Psoas muscle (tissue), 8 donors: ENCODE measurements around the gene SNCA. TPM values are rescaled to one million over a fixed set of nuclear protein-coding genes. Genes with fewer than 3 reads are reported as not detected.

ENCODE experiments used
- ATAC-seq, 4 donors: fragments of 200-7000 bp; cut with Tn5 transposase; one replicate each; pipeline ENCODE4 v1.9.1; 2020; ENCODE audit warnings: moderate library complexity in 3 of 4, mild to moderate bottlenecking in 2 of 4
- DNase-seq, 2 donors: peaks; one replicate each; pipeline ENCODE4 v3.0.0-alpha.2; 2020
- H3K27ac ChIP-seq: fragments of 200-600 bp; one replicate; pipeline ENCODE4 v1.8.0; 2022
- H3K27me3 ChIP-seq, 3 donors: fragments of 200-600 bp in 1 of 3; one replicate each; pipeline versions ENCODE4 v1.6.1 to v1.8.0; 2013 to 2022; ENCODE audit warnings: low read length in 2 of 3, mild to moderate bottlenecking in 2 of 3, moderate library complexity in 1 of 3; ENCODE audit not compliant: insufficient read depth in 3 of 3
- H3K36me3 ChIP-seq, 2 donors: fragments of 200-600 bp in 1 of 2; one replicate each; pipeline versions ENCODE4 v1.6.1 to v1.8.0; 2013 to 2022; ENCODE audit warnings: low read depth in 1 of 2, mild to moderate bottlenecking in 1 of 2, moderate library complexity in 1 of 2; ENCODE audit not compliant: insufficient read depth in 1 of 2
- H3K4me1 ChIP-seq: fragments of 200-600 bp; one replicate; pipeline ENCODE4 v1.8.0; 2022
- H3K4me3 ChIP-seq: fragments of 200-600 bp; one replicate; pipeline ENCODE4 v1.8.0; 2022; ENCODE audit warnings: mild to moderate bottlenecking
- H3K9me3 ChIP-seq: fragments of 200-600 bp; one replicate; pipeline ENCODE4 v1.8.0; 2022
- WGBS, 3 donors: extraction: QIAGEN DNeasy Blood & Tissue Kit; methylation state at CpG; one replicate each; pipeline versions ENCODE4 v1.1.6 to v1.1.7; 2013; 5-methylcytosine and 5-hydroxymethylcytosine counted together
- intact Hi-C, 2 donors: fragments of 100-400 bp; cut with DNase I; formaldehyde crosslinking; loops; one replicate each; pipeline versions ENCODE4 v1.11.0 to v1.14.2; 2022
- long read RNA-seq, 2 donors: library from polyadenylated mRNA; unstranded; transcript quantifications; one replicate each; pipeline ENCODE4 v2.0.0, GENCODE V29; 2021
- polyA plus RNA-seq, 3 donors: library from polyadenylated mRNA; stranded (reverse); fragments of 200-250 nt; gene quantifications; one replicate each; pipeline ENCODE4 v1.2.3, GENCODE V29; 2013
- total RNA-seq, 4 donors: library from RNA; stranded (reverse); fragmentation: NEBNext Ultra II Directional in 2 of 4; extraction: Animal tissue kit (Norgen Biotek cat#: 25700) in 2 of 4; gene quantifications; one replicate each; pipeline versions ENCODE4 v1.2.1 to v1.2.4, GENCODE V29; 2021 to 2023
- TF ChIP-seq, protein P1 (sequence below): fragments of 200-600 bp; IDR thresholded peaks from one replicate; pipeline ENCODE4 v1.8.0; 2022; ENCODE audit warnings: antibody characterized with exemption
- donor health status: healthy with polysubstance abuse.
- donor health status: DM: no; HTN: no; CAD: no; lungs with moderate emphysema.
- donor health status: Bipolar disorder and iron deficiency.
- donor health status: healthy.
- donor health status: DM: yes; HTN: yes; CAD: no.
- donor health status: DM: no; HTN: no; CAD: no.
- donor health status: DM: no; HTN: no; CAD: no.
- donor health status: DM: yes; HTN: yes; CAD: no.

Gene SNCA
- 1 to 10 TPM in 3 of 4 donors, under 1 TPM in 1; 0.56 to 4.6 (median 1.6) TPM for total RNA-seq
- polyA plus RNA-seq = under 1 TPM; 0.27 to 0.83 (median 0.57) TPM
- long read RNA-seq, donor 1, partial matches to known transcripts = 0 of 2 reads
- long read RNA-seq, donor 1, other reads (novel, unspliced or antisense) = 0 of 2 reads
- long read RNA-seq, donor 2 = 0 reads

DNA sequence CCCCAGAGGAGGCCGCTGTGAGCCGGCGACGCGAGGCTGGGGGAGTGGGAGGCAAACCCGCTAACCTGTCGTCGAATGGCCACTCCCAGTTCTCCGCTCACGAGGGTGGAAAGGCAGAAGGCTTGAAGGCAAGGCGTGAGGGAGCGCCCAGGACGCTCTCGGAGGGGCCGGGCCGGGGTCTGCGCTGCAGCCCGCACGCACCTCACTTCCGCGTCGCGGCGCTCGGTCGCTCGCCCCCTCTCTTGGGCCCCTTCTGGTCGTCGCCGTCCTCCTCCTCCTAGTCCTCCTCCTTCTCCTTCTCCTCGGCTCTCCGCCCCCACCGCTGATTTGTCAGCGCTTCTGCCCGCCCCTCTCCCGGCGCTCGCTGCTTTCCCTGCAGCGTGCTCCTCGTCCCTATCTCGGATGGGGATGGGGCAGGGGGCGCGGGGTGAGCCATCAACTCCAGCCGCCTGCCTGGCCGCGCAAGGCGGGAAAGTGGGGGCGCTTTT, at the start of gene SNCA:
SNCA (minus strand) TSS at position 265 of the 488 bp plus-strand sequence. CDS start 1,494 bp downstream, outside the sequence.
- TF ChIP-seq, protein P1, sequence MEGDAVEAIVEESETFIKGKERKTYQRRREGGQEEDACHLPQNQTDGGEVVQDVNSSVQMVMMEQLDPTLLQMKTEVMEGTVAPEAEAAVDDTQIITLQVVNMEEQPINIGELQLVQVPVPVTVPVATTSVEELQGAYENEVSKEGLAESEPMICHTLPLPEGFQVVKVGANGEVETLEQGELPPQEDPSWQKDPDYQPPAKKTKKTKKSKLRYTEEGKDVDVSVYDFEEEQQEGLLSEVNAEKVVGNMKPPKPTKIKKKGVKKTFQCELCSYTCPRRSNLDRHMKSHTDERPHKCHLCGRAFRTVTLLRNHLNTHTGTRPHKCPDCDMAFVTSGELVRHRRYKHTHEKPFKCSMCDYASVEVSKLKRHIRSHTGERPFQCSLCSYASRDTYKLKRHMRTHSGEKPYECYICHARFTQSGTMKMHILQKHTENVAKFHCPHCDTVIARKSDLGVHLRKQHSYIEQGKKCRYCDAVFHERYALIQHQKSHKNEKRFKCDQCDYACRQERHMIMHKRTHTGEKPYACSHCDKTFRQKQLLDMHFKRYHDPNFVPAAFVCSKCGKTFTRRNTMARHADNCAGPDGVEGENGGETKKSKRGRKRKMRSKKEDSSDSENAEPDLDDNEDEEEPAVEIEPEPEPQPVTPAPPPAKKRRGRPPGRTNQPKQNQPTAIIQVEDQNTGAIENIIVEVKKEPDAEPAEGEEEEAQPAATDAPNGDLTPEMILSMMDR = no peak
- intact Hi-C loops = no loop called here
- 0 to 1% (median 1%) methylated on average over 40 to 48 of the region's 48 CpGs for WGBS, 3 donors
- H3K9me3 ChIP-seq = no peaks in the 10 kb centered on the region
- DNase-seq = peak; percentile 35 to 60
- no peaks in the 10 kb centered on the region for H3K4me1 ChIP-seq
- H3K36me3 ChIP-seq = no peaks in the 10 kb centered on the region
- peaks cover 6 to 43% (median 8%) of the 10 kb centered on the region in 3 donors for H3K27me3 ChIP-seq
- H3K4me3 ChIP-seq = peak within 1 kb of the TSS; percentile 63
- no peak within 1 kb of the TSS for H3K27ac ChIP-seq
- ATAC-seq = peak in 2 of 4 donors; percentile 35

DNA sequence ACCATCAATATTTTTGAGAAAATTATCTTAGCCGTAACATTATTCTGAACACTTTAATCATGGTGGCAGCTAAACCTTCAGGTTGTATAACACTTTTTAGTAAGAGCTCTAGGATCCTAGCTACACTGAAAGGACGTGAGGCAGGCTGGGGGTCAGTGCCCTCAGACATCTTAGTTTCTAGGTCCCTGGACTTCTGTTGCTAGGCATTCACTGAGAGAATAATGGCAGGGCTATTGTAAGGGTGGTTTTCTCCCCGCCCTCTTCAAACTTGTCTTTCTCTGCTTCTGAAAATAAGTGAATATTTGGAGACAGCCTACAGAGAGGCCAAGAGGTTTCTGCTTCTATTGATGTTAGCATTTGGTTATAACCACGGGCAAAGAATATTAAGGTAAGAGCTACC, 42.3 kb upstream of the SNCA start:
- no peaks in the 10 kb centered on the region for H3K9me3 ChIP-seq
- no peak for ATAC-seq
- intact Hi-C loops = no loop called here

DNA sequence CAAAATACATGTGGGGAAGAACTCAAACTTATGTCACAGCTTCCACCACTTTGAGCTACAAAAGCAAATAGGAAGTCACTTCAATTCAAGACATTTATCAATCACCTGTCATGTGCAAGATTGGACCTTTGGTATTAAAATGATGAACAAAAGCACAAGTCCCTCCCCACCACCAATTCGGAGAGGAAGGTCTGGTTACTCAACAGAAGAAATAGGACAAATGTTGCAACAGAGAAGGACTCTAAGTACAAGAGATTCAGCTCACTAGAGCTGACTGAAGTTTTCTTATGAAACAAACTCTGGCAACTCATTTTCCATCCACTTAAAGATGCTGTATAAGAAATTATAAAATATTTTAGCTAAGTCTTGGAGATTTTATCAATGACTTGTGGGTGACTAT, 41.6 kb upstream of the SNCA start:
- TF ChIP-seq, protein P1 = no peak
- 54 to 59% (median 56%) methylated on average over 1 of the region's 1 CpG for WGBS, 3 donors
- H3K4me1 ChIP-seq = no peaks in the 10 kb centered on the region
- no peaks in the 10 kb centered on the region for H3K36me3 ChIP-seq
- DNase-seq = no peak
- H3K27ac ChIP-seq = no peak overlapping the region
- intact Hi-C loops = no loop called here
- no peak overlapping the region for H3K4me3 ChIP-seq
- H3K27me3 ChIP-seq = no peaks in the 10 kb centered on the region
- no peaks in the 10 kb centered on the region for H3K9me3 ChIP-seq
- no peak for ATAC-seq

More for the DNA sequence above, 42.3 kb upstream of the SNCA start:
- H3K27ac ChIP-seq = no peak overlapping the region
- H3K4me3 ChIP-seq = no peak overlapping the region
- H3K36me3 ChIP-seq = no peaks in the 10 kb centered on the region
- WGBS, 3 donors = 79 to 81% (median 80%) methylated on average over 4 of the region's 4 CpGs
- H3K27me3 ChIP-seq = no peaks in the 10 kb centered on the region
- TF ChIP-seq, protein P1 = no peak
- DNase-seq = no peak
- H3K4me1 ChIP-seq = no peaks in the 10 kb centered on the region

DNA sequence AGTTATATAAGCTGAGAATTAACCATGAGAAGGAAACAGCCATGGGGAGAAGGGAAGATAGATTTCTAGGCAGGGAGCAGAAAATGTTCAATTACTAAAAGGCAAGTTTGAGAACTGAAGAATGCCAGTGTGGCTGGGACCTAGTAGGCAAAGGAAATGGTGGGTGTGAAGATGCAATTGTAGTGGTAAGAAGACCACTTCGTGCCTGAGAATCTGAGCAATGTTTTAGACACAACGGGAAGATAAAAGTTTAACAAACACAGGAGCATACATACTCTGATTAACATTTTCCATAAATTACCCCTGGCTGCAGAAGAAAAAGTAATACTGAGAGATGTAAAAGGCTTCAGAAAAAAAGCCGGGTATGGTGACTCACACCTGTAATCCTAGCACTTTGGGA, 39.6 kb upstream of the SNCA start:
- intact Hi-C loops = no loop called here
- no peak overlapping the region for H3K27ac ChIP-seq
- no peaks in the 10 kb centered on the region for H3K4me1 ChIP-seq
- H3K4me3 ChIP-seq = no peak overlapping the region
- no peaks in the 10 kb centered on the region for H3K36me3 ChIP-seq
- no peaks in the 10 kb centered on the region for H3K9me3 ChIP-seq
- TF ChIP-seq, protein P1 = no peak
- DNase-seq (no peak), ATAC-seq (no peak)
- 82 to 87% (median 85%) methylated on average over 3 of the region's 3 CpGs for WGBS, 3 donors
- no peaks in the 10 kb centered on the region for H3K27me3 ChIP-seq

DNA sequence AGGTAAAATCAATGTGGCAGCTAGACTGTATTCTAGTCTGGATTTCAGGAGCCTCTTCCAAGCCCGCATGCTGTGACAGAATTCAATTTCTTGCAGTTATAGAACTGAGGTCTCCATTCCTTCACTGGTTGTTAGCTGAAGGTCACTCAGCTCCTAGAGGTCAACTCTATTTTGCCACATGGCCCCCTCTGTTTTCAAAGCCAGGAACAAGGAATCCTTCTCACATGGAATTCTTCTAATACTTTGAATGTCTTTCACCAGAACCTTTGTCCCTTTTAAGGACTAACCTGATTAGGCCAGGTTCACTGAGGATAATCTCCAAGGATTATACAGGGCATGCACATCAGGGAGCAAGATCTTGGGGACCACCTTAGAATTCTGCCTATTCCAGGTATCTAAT, 34.2 kb upstream of the SNCA start:
- intact Hi-C loops = no loop called here
- DNase-seq = no peak
- no peaks in the 10 kb centered on the region for H3K36me3 ChIP-seq
- H3K4me3 ChIP-seq = no peak overlapping the region
- H3K27ac ChIP-seq = no peak overlapping the region
- no peaks in the 10 kb centered on the region for H3K27me3 ChIP-seq
- ATAC-seq = no peak
- 81 to 96% (median 83%) methylated on average over 1 of the region's 1 CpG for WGBS, 3 donors
- TF ChIP-seq, protein P1 = no peak
- H3K4me1 ChIP-seq = no peaks in the 10 kb centered on the region
- H3K9me3 ChIP-seq = no peaks in the 10 kb centered on the region
